Adrenal gland (tissue), 12 donors: Measurements from ENCODE around the gene ZNF611. TPM values are rescaled to one million over a fixed set of nuclear protein-coding genes. Genes with fewer than 3 reads are reported as not detected.
"Not testable (repeated sequence)": the region's sequence is repeated elsewhere in the genome, so short reads cannot be mapped to it uniquely, and the experiment has no call there.

Source experiments
- DNase-seq, 7 donors: peaks; one replicate each; pipeline ENCODE4 v3.0.0-alpha.2; 2019 to 2020
- H3K27ac ChIP-seq, 5 donors: fragments of 200-600 bp; sonication (generic) in 4 of 5; 1 replicate in 3 of 5; 2 replicates in 2 of 5; pipeline versions ENCODE4 v1.5.1 to v1.8.0; 2016 to 2020; ENCODE audit warnings: mild to moderate bottlenecking in 1 of 5
- H3K27me3 ChIP-seq: fragments of 200-600 bp; 2 replicates; pipeline ENCODE4 v1.8.0; 2021
- H3K36me3 ChIP-seq, 2 donors: fragments of 200-600 bp; replicated peaks in 1 of 2; 1 replicate in 1 of 2; 2 replicates in 1 of 2; pipeline versions ENCODE4 v1.5.1 to v1.8.0; 2018 to 2022
- H3K4me1 ChIP-seq, 2 donors: fragments of 200-600 bp; replicated peaks in 1 of 2; 1 replicate in 1 of 2; 2 replicates in 1 of 2; pipeline versions ENCODE4 v1.5.1 to v1.8.0; 2018 to 2021
- H3K4me3 ChIP-seq, 4 donors: fragments of 200-600 bp; sonication (generic) in 3 of 4; one replicate each; pipeline ENCODE4 v1.5.1; 2016 to 2018
- H3K9me3 ChIP-seq, 3 donors: fragments of 200-600 bp; sonication (generic) in 1 of 3; replicated peaks in 1 of 3; 1 replicate in 2 of 3; 2 replicates in 1 of 3; pipeline versions ENCODE4 v1.5.1 to v1.8.0; 2016 to 2021
- POLR2A ChIP-seq, 2 donors: fragments of 450-650 bp; IDR thresholded peaks; one replicate each; pipeline ENCODE4 v1.6.1; 2017; ENCODE audit warnings: antibody characterized with exemption in 2 of 2, mild to moderate bottlenecking in 2 of 2, moderate library complexity in 1 of 2
- WGBS, 4 donors: extraction: QIAGEN DNeasy Blood & Tissue Kit in 2 of 4; methylation state at CpG; one replicate each; pipeline versions ENCODE4 v1.1.5 to v1.1.7; 2013 to 2017; 5-methylcytosine and 5-hydroxymethylcytosine counted together
- intact Hi-C, 2 donors: fragments of 100-400 bp; cut with DNase I; formaldehyde crosslinking; loops; one replicate each; pipeline versions ENCODE4 v1.14.1 to v1.15.0; 2022 to 2023
- polyA plus RNA-seq, 3 donors: library from polyadenylated mRNA; stranded (reverse); fragments of 200-250 nt in 2 of 3; fragments of 350-450 nt in 1 of 3; fragmentation: Illumina TruSeq in 1 of 3; extraction: RNeasy Lipid Tissue Mini Kit (QIAGEN cat#74804) in 1 of 3; gene quantifications; one replicate each; pipeline ENCODE4 v1.2.3, GENCODE V29; 2013 to 2014
- total RNA-seq, 9 donors: library from RNA; depleted of rRNA in 4 of 9; stranded (reverse); fragments of >200 nt in 4 of 9; fragments of 120-200 nt in 1 of 9; fragmentation: NEBNext Ultra II Directional in 1 of 9; extraction: Animal tissue kit (Norgen Biotek cat#: 25700) in 1 of 9; gene quantifications; one replicate each; pipeline versions ENCODE4 v1.1.0 to v1.2.4, GENCODE V29; 2013 to 2023
- TF ChIP-seq, protein P1 (sequence below), 6 experiments: fragments of 450-650 bp in 4 of 6; fragments of 200-600 bp in 2 of 6; sonication (generic) in 1 of 6; IDR thresholded peaks; 1 replicate in 5 of 6; 2 replicates in 1 of 6; pipeline versions ENCODE4 v1.5.1 to v1.8.0; 2016 to 2021; ENCODE audit warnings: antibody characterized with exemption in 6 of 6, mild to moderate bottlenecking in 2 of 6, moderate library complexity in 1 of 6
- donor health status: healthy with polysubstance abuse.
- donor health status: Bipolar disorder and iron deficiency.
- donor health status: DM: yes; HTN: yes; CAD: no.
- donor health status: DM: no; HTN: no; CAD: no.
- donor health status: DM: no; HTN: no; CAD: no.
- donor health status: DM: yes; HTN: yes; CAD: no.

The ZNF611 gene
- total and polyA plus RNA-seq, 12 donors: 3.8 to 21.8 (median 11.7) TPM

DNA sequence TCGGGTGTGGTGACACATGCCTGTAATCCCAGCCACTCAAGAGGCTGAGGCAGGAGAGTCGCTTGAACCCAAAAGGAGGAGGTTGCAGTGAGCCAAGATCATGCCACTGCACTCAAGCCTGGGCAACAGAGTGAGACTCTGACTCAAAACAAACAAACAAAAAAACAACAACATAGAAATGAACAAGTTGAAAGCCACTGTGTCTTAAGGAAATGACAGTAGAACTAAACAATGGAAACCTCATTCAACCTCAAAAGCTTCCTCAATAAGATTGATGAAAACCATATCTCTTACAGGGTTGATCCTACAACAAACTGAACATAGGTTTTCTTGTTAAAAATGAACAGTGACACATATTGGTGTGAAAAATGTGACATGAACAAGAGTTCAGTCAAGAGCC lies 21.8 kb downstream of the ZNF611 start:
- DNase-seq, H3K27me3 ChIP-seq, H3K9me3 ChIP-seq, H3K36me3 ChIP-seq, H3K4me1 ChIP-seq, H3K27ac ChIP-seq, H3K4me3 ChIP-seq, intact Hi-C loops: not testable (repeated sequence)
- 91 to 97% (median 96%) methylated on average over 2 of the region's 2 CpGs for WGBS, 4 donors

DNA sequence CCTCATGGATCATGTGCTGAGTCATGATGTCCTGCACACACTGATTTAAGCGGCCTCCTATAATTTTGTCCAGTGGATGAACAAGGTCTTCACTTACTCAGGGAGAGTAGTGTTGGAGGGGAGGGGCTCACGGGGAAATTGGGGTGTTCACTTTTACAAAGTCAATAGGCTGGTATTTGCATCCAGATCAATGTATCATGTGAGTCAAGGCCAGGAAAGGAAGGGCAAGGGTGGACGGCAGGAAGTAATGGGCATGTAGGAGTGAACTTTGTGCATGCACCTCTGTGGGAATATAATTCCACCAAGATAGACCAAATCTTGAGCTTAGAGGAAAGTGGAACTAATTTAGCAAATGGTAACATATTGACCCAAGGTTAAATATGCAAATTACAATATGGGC lies 23.2 kb downstream of the ZNF611 start:
- H3K4me1 ChIP-seq, H3K4me3 ChIP-seq, H3K9me3 ChIP-seq, H3K27me3 ChIP-seq, DNase-seq, H3K27ac ChIP-seq, H3K36me3 ChIP-seq, intact Hi-C loops: not testable (repeated sequence)
- WGBS, 4 donors: 92 to 99% (median 95%) methylated on average over 3 of the region's 3 CpGs

DNA sequence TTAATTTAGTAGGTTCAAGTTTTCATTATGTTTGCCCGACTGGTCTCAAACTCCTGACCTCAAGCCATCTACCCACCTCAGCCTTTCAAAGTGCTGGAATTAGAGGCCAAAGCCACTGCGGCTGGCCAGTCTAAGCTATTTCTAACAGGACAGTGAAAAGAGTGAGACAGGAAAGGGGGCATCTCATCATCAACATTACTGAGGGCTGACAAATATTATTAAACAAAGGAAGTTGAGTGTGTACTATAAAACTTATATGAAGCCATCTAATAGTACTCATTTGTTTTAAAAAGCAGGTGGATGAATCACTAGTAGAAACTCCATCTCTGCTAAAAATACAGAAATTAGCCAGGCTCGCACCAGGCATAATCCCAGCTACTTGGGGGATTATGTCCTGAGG lies 24.3 kb downstream of the ZNF611 start:
- Histone ChIP-seq H3K4me1 (no peaks in the 10 kb centered on the region), H3K27me3 (no peaks in the 10 kb centered on the region), H3K4me3 (no peak overlapping the region), H3K36me3 (peaks cover 0 to 16% of the 10 kb centered on the region in 2 donors), H3K9me3 (peaks cover 0 to 19% (median 0%) of the 10 kb centered on the region in 3 donors), H3K27ac (no peak overlapping the region)
- TF ChIP-seq, protein P1, sequence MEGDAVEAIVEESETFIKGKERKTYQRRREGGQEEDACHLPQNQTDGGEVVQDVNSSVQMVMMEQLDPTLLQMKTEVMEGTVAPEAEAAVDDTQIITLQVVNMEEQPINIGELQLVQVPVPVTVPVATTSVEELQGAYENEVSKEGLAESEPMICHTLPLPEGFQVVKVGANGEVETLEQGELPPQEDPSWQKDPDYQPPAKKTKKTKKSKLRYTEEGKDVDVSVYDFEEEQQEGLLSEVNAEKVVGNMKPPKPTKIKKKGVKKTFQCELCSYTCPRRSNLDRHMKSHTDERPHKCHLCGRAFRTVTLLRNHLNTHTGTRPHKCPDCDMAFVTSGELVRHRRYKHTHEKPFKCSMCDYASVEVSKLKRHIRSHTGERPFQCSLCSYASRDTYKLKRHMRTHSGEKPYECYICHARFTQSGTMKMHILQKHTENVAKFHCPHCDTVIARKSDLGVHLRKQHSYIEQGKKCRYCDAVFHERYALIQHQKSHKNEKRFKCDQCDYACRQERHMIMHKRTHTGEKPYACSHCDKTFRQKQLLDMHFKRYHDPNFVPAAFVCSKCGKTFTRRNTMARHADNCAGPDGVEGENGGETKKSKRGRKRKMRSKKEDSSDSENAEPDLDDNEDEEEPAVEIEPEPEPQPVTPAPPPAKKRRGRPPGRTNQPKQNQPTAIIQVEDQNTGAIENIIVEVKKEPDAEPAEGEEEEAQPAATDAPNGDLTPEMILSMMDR (IDR thresholded peaks at IDR 0.05): no peak
- no peak for TF ChIP-seq POLR2A (IDR thresholded peaks at IDR 0.05)
- 89 to 99% (median 97%) methylated on average over 3 of the region's 3 CpGs for WGBS, 4 donors
- no peak for DNase-seq
- intact Hi-C loops: no loop called here

DNA sequence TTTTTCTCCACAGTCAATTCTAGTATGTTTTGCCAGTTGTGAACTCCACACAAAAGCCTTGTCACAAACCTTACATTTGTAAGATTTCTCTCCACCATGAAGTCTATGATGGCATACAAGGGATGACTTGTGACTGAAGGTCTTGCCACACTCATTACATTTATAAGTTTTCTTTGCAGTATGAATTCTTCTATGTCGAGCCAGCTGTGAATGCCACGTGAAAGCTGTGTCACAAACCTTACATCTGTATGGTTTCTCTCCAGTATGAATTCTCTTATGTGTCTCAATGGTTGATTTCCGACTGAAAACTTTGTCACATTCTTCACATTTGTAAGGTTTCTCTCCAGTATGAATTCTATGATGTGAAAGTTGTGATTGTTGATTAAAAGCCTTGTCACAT lies 29.2 kb downstream of the ZNF611 start:
- H3K4me1 ChIP-seq, DNase-seq, intact Hi-C loops, H3K27ac ChIP-seq, H3K4me3 ChIP-seq, H3K27me3 ChIP-seq: not testable (repeated sequence)
- H3K9me3 ChIP-seq: peaks cover 0 to 19% (median 0%) of the 10 kb centered on the region in 3 donors
- peaks cover 0 to 19% of the 10 kb centered on the region in 2 donors for H3K36me3 ChIP-seq
- WGBS, 4 donors: 94 to 98% (median 96%) methylated on average over 3 of the region's 3 CpGs

DNA sequence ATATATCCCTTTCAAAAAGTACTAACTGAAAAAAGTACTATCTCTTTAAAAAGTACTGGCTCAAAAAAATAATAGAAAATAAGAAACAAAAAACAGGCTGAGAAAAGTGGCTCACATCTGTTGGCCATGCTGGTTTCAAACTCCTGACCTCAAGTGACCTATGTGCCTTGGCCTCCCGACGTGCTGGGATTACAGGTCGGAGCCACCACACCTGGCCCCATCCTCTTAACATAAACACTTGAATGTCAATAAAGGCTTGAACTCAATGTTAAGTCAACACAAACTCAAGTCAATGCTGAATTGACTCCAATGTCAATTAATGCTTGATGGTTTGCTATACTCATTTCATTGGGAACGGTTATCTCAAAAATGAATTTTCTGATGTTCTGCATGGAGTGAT lies 30.9 kb downstream of the ZNF611 start:
- Histone ChIP-seq H3K36me3 (peaks cover 0 to 19% of the 10 kb centered on the region in 2 donors), H3K4me1 (no peaks in the 10 kb centered on the region), H3K27me3 (no peaks in the 10 kb centered on the region), H3K4me3 (no peak overlapping the region), H3K9me3 (peaks cover 0 to 19% (median 0%) of the 10 kb centered on the region in 3 donors), H3K27ac (no peak overlapping the region)
- TF ChIP-seq POLR2A (IDR thresholded peaks at IDR 0.05): no peak
- TF ChIP-seq, protein P1 (IDR thresholded peaks at IDR 0.05): no peak
- 90 to 97% (median 94%) methylated on average over 4 of the region's 4 CpGs for WGBS, 4 donors
- intact Hi-C loops: no loop called here
- DNase-seq: no peak

DNA sequence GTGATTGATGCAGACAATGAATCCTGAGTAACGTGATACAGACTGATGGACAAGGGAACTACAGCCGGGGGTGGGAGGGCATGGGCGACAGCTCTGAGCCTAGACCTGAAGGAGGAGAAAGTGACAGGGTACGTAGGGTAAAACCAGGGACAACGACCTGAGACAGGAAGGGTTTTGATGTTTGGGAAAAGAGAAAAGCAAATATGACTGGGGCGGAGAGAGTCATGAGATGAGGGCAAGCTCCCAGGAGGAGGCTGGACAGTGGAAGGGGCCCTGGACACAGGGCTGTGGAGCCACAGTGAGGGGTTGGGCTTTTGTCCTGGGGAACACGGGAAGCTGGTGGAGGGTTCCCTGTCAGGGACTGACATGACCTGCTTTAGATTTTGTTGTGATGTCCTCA lies 34.2 kb downstream of the ZNF611 start:
- TF ChIP-seq, protein P1 (IDR thresholded peaks at IDR 0.05): no peak
- no peak for TF ChIP-seq POLR2A (IDR thresholded peaks at IDR 0.05)
- DNase-seq: no peak
- Histone ChIP-seq H3K27ac (no peak overlapping the region), H3K9me3 (peaks cover 0 to under 1% (median 0%) of the 10 kb centered on the region in 3 donors), H3K36me3 (peaks cover 0 to 4% of the 10 kb centered on the region in 2 donors), H3K27me3 (no peaks in the 10 kb centered on the region), H3K4me3 (no peak overlapping the region), H3K4me1 (no peaks in the 10 kb centered on the region)
- intact Hi-C loops: no loop called here
- WGBS, 4 donors: 86 to 89% (median 87%) methylated on average over 7 of the region's 7 CpGs
